Measurements from ENCODE around the gene TUBA8.
"Not testable (repeated sequence)": the region's sequence is repeated elsewhere in the genome, so short reads cannot be mapped to it uniquely, and the experiment has no call there.

Gene TUBA8

GRCh38 chr22:18136563-18137320 is 26.1 kb downstream of the TUBA8 start:
- no peak for DNase-seq

- not testable (repeated sequence) for DNase-seq
Measured at GRCh38 chr22:18141004-18141403, 30.4 kb downstream of the TUBA8 start.

- no peak for DNase-seq
Measured at GRCh38 chr22:18144105-18144504, 33.5 kb downstream of the TUBA8 start.

GRCh38 chr22:18145676-18146388 is 35.2 kb downstream of the TUBA8 start:
- no peak for DNase-seq

GRCh38 chr22:18146389-18146753 is 35.8 kb downstream of the TUBA8 start:
- no peak for DNase-seq

- no peak for DNase-seq
Measured at GRCh38 chr22:18147791-18148190, 37.2 kb downstream of the TUBA8 start.

GRCh38 chr22:18148293-18148965 is 37.8 kb downstream of the TUBA8 start:
- DNase-seq: no peak

GRCh38 chr22:18152519-18152918 is 41.9 kb downstream of the TUBA8 start:
- no peak for DNase-seq

- peak; percentile 28 for DNase-seq
Measured at GRCh38 chr22:18154821-18155390, 44.3 kb downstream of the TUBA8 start.

- not testable (repeated sequence) for DNase-seq
Measured at GRCh38 chr22:18155546-18155945, 44.9 kb downstream of the TUBA8 start.

- peak; percentile 99 for DNase-seq
Measured at GRCh38 chr22:18156878-18157713, 46.5 kb downstream of the TUBA8 start.

- DNase-seq: no peak
Measured at GRCh38 chr22:18157714-18158028, 47.1 kb downstream of the TUBA8 start.

- not testable (repeated sequence) for DNase-seq
Measured at GRCh38 chr22:18160641-18161040, 50.0 kb downstream of the TUBA8 start.

- not testable (repeated sequence) for DNase-seq
Measured at GRCh38 chr22:18163843-18164242, 53.2 kb downstream of the TUBA8 start.

- peak; percentile 32 for DNase-seq
Measured at GRCh38 chr22:18164584-18164983, 54.0 kb downstream of the TUBA8 start.

GRCh38 chr22:18165356-18165755 is 54.7 kb downstream of the TUBA8 start:
- DNase-seq: not testable (repeated sequence)

- DNase-seq: not testable (repeated sequence)
Measured at GRCh38 chr22:18170284-18170683, 59.7 kb downstream of the TUBA8 start.

- not testable (repeated sequence) for DNase-seq
Measured at GRCh38 chr22:18172203-18172602, 61.6 kb downstream of the TUBA8 start.

- DNase-seq: not testable (repeated sequence)
Measured at GRCh38 chr22:18172776-18173175, 62.2 kb downstream of the TUBA8 start.

GRCh38 chr22:18173441-18173840 is 62.8 kb downstream of the TUBA8 start:
- not testable (repeated sequence) for DNase-seq
